T-helper 1 cell treated with Interleukin-12 subunit alpha and Interleukin-12 subunit beta and Interleukin-4 antibody, amounts not matched to agents 30 ng/mL and 1 ng/mL, for 36 hours (primary cell): Measurements from ENCODE around the gene DOCK3. TPM values are rescaled to one million over a fixed set of nuclear protein-coding genes. Genes with fewer than 3 reads are reported as not detected.
"Not testable (repeated sequence)": the region's sequence is repeated elsewhere in the genome, so short reads cannot be mapped to it uniquely, and the experiment has no call there.

ENCODE experiments used
- intact Hi-C: fragments of 100-400 bp; cut with micrococcal nuclease; formaldehyde crosslinking; loops from one replicate; pipeline ENCODE4 v1.15.1; 2024
- total RNA-seq: library from RNA; stranded (reverse); gene quantifications from 2 replicates; pipeline ENCODE4 v1.2.3, GENCODE V29; 2022

Gene DOCK3
- total RNA-seq, 1 donor from 2014 or later: 1.5 TPM

DNA sequence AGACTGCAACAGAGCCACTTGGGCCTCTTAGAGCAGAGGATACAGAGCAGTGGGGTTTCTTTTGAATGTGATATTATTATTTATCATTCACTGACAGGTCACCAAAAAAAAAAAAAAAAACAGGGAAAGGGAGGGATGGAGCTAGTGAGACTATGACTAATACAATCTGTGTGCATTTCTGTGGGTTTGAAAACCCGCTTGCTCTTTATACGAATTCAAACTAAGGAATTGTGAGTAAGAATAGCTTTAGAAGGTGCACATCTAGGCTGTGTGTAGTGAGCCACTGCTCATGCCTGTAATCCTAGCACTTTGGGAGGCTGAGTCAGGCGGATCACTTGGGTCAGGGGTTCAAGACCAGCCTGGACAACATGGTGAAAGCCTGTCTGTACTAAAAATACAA, 523.8 kb downstream of the DOCK3 start:
- intact Hi-C loops: no loop called here

GRCh38 chr3:51199296-51199695, 524.6 kb downstream of the DOCK3 start:
- intact Hi-C loops: not testable (repeated sequence)

- intact Hi-C loops: no loop called here
Measured at GRCh38 chr3:51216291-51216690, 541.6 kb downstream of the DOCK3 start.

GRCh38 chr3:51221959-51222358, 547.2 kb downstream of the DOCK3 start:
- intact Hi-C loops: no loop called here

DNA sequence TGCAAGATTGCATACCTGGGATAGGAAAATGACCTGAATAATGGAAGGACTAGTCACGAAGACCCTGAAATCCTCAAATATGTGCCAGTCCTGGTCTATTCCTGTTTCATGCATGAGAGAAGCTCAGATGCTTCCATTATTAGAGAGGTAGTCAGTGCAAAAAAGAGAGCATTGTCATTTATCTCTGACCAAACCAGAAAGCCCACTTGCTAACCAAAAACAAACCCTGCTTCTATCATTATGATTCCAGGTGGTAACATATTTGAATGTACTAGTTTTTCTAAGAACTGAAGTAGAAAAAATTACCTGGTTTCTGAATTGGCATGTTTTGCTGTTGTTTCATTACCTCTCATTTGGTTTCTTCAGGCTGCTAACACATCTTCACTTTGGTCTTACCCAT, 549.6 kb downstream of the DOCK3 start:
- intact Hi-C loops: no loop called here

DNA sequence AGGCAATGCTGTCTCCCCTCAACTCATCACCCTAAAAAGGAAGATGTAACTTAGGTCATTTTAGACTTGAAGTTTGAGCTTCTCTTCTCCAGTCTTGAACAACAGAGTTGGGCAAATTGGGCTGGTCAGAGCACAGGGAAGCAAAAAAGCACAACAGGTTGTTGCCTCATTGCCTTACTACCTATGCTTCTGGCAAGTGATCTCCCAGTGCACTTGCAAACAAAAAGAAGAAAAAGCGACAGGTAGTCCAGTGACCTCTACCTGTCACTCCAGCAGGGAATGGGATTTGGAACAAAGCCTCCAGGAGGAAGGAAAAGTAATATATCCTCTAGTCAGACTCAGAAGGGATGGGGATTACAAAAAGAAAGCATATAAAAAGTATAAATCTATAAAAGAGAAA, 550.1 kb downstream of the DOCK3 start:
- intact Hi-C loops: no loop called here

DNA sequence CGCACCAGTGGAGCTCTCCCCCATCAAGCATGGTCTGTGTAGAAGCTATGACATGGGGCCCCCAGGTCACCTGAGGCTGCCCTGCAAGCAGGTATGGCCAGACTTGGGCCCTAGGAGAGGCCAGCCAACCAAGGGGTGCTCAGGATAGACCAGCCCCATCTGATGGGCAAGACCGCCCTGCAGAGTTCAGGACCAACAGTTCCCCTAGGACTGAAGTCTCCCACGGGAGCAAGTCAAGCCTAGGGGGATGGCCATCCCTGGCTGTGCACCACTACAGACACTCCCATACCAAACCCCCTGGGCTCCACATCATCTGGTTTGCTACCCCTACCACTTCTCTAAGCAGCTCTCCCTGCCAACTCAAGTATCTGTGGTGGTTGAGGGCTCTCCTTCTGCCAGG, 568.2 kb downstream of the DOCK3 start:
- intact Hi-C loops: no loop called here

DNA sequence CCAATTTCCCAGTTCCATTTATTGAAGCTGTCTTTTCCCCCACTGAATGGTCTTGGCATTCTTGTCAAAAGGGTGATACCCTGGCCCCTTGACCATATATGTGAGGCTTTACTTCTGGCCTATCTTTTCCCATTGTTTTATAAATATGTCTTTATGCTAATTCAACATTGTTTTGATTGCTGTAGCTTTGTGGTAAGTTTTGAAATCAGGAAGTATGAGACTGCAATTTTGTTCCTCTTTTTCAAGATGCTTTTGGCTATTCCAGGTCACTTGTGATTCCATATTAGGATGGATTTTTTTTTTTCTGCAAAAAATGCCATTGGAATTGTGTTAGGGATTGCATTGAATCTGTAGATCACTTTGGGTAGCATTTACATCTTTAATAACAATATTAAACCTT, 569.2 kb downstream of the DOCK3 start:
- intact Hi-C loops: no loop called here

DNA sequence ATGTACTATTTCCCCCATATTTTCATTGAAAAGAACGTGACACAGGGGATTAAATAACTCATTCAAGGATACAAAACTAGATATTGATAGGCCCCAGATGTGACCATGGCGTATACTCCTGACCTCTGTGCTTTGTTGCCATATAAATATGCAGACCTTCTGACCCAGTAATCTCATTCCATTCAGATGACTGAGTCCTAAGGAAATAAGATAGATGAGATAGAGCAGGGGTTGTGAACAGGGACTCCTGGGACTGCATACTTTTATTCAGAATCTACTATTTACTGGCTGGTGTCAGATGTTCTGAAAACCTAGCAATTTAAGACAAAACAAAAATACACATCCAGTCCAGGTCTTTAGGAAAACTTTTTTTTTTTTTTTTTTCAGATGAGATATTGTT, 571.1 kb downstream of the DOCK3 start:
- intact Hi-C loops: no loop called here

DNA sequence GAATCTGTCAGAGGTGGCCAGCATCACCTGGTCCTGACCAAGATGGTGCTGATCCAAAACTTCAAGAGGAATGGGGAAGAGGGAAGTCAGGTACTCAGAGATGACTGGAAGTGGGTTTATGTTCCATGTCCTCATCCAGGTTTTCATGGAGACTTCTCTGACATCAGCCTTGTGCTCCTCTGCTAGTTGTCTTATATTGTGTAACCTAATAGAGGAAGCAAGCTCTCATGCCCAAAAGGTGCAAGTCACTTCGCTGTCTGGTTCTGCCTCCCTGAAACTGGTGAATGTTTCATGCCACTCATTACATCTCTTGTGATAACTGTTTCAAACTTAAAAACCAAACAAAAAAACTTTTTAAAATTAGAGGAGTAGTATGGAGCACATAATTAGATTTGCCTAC, 583.1 kb downstream of the DOCK3 start:
- intact Hi-C loops: no loop called here

DNA sequence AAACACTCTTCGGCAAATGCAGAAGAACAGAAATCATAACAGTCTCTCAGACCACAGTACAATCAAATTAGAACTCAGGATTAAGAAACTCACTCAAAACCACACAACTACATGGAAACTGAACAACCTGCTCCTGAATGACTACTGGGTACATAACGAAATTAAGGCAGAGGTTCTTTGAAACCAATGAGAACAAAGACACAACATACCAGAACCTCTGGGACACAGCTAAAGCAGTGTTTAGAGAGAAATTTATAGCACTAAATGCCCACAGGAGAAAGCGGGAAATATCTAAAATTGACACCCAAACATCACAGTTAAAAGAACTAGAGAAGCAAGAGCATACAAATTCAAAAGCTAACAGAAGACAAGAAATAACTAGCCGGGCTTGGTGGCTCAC, 589.4 kb downstream of the DOCK3 start:
- intact Hi-C loops: not testable (repeated sequence)

DNA sequence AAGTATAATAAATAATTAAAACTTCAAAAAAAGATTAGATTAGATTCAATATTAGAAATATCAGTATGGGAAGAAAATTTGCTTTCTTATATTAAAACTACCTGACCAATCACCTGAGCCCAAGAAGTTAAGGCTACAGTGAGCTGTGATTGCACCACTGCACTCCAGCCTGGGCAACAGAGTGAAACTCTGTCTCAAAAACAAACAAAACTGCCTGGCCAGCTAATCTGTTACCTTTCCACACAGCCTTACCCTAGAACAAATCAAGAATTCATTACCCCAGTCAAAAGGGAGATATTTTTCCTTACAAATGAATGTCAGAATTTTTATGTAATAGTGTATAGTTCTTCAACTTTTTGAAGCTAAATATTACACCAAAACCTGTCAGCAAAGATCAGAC, 593.4 kb downstream of the DOCK3 start:
- intact Hi-C loops: no loop called here

DNA sequence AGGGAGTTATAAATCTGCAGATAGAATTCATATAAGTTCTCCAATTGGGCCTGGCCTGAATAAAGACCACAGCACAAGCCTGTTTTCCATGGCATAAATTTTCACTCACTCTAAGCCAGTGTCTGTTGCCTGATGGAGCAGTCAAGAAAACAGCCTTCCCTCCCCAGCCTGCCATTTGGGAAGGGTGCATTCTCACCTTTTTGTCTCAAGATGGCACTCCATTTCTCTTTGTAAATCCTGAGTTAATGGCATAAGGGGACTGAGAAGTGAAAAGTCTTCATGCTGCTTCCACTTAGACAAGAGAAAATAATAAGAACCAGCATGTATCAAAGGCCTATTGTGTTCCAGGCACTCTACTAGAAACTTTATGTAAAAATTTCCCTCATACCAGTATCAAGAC, 594.7 kb downstream of the DOCK3 start:
- intact Hi-C loops: no loop called here

GRCh38 chr3:51270559-51270958, 595.8 kb downstream of the DOCK3 start:
- intact Hi-C loops: no loop called here

- intact Hi-C loops: no loop called here
Measured at GRCh38 chr3:51271172-51271571, 596.4 kb downstream of the DOCK3 start.

DNA sequence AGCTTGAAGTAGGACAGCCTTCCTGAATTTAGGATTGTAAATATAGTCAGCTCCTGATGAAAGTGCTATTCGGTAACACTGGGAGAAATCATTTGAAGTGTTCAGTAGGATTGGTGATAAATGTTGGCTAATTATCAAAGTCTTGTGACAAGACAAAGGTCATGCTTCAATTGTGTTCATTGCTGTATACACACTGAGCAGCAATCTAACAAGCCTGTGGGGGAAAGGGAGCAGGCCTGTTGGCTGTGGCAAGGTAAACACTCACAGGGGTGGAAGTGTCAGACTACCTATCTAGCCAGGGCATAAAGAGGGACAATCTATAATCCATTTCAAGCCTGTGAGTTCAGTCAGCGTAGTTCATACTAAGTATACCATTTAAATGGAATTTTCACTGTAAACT, 599.3 kb downstream of the DOCK3 start:
- intact Hi-C loops: no loop called here

GRCh38 chr3:51275111-51275805, 600.5 kb downstream of the DOCK3 start:
- intact Hi-C loops: no loop called here

DNA sequence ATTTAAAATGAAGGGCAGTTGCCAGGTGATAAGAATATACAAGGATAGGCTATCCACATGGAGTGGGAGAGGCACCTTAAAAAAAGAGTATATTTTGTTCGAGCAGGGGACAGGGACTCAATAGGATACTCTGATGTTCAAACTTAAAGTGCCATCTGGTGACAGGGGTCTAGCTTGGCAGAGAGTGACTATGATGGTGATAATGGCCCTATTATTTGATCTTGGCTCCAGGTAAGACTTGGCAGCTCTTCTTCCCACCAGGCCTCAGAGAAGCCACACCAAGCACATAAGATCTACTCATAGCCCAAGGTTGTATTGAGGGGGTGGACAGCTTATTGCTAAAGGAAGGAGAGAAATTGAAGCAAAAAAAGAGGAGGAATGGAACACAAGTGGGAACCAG, 601.3 kb downstream of the DOCK3 start:
- intact Hi-C loops: no loop called here

GRCh38 chr3:51279448-51279847, 604.7 kb downstream of the DOCK3 start:
- intact Hi-C loops: no loop called here

DNA sequence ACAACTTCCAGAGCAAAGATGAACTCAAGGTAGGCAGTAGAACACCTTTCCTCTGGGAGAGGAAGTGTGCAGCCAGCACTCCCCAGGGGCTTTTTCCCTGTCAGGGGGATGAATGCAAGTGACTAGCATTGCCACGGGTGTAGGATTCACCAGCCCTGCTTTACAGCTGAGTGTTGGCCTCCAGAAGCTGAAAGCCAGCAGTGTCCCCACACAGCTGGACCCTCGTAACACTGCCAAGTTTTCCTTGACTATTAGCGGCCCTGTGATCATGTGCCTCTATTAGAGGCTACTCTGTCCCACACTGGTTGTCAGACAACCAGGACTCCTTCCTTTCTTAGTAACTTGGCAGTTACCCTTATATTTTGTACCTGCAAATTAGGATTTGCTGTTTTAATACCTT, 605.4 kb downstream of the DOCK3 start:
- intact Hi-C loops: no loop called here

DNA sequence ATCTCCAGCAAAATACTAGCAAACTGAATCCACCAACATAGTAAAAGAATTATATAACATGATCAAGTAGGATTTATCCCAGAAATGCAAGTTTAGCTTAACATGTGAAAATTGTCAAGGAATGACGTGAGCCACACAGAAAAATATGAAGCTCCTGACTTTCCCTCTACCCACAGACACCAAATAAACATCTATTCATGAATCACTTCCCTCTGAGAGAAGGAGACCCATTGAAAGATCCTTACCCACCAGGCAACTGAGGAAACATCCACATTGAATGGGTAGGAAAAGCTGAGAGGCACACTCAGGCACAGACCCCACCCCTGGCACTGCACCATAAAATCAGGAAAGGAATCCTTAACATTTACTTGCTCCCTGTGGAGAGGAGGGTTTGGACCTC, 608.2 kb downstream of the DOCK3 start:
- intact Hi-C loops: no loop called here

DNA sequence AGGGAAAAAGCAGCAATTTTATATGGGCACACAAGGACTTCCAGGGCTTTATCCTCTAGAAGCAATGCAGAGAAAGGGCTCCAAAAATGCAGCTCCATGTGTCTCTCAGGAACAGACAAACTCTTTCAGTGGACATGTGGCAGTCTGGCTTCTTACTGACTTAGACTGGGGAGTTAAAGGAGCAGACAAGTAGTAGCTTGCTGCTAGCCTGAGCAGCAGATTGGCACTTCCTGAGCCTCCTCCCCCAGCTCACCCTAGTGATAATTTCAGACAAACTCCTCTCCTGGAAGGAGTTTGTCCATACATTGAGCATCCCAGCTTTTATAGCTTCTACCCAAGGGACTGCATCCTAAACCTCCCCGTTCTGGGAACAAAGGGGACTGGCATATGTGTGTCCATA, 608.7 kb downstream of the DOCK3 start:
- intact Hi-C loops: no loop called here

- intact Hi-C loops: no loop called here
Measured at GRCh38 chr3:51295625-51296024, 620.9 kb downstream of the DOCK3 start.

DNA sequence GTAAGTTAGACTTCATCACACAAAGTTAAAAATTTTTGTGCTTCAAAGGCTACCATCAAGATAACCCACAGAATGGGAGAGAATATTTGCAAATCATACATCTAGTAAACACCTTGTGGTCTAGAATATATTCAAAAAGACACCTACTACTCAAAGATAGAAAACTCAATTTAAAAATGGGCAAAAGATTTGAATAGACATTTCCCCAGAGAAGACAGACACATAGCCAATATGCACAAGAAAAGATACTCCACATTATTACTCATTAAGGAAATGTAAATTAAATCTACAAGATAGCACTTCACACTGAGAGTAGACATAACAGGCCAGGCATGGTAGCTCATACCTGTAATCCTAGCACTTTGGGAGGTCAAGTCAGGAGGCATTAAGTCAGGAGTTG, 622.6 kb downstream of the DOCK3 start:
- intact Hi-C loops: no loop called here
